ENCODE results near the gene PAAF1. TPM values are rescaled to one million over a fixed set of nuclear protein-coding genes. Genes with fewer than 3 reads are reported as not detected.

The PAAF1 gene
- total and polyA plus RNA-seq, 2 of the 13 experiments (the other 11 are each of a cell fraction or from before 2014, with no cell fraction given) = 13.5 to 28.8 TPM

DNA sequence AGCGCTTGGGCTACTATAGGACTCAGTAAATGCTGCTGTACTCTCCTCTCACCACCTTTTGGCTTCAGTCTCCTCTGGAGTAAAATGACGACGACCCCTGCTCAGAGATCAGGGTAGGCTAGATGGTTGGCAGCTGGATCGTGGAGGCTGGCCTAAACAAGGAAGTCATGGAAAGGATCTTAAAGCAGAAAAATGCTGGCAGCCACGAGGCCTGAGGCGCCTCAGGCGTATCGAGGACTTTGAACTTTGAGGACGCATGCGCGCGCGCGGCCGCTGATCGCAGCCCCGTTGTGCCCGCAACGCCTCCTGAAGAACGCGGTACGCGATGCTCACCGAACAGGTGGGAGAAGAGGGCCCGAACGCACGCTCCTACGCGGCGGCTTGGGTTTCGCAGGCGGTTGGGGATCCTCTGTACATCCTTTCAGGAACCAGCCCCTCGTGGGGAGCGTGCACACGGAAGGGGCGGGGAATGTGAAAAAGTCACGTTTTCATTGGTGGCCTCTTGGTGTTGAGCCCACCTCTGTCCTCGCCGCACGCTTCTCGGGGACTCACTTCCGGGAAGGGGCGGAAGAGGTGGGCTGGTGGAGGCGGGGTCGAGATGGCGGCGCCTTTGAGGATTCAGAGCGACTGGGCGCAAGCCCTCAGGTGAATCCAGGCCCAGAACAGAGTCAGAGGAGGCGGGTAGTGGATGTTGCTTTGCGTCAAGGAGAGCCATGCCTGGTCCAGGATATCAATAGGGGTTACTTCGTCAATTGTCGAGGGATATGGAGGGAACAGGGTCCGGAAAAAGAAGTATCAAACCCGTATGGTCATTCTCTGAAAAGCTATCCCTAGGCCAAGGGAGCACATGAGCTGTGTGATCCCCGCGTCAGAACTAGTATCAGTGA lies at the start of gene PAAF1, which contains the start of gene COA4 (continued):
- TF ChIP-seq, protein P1, sequence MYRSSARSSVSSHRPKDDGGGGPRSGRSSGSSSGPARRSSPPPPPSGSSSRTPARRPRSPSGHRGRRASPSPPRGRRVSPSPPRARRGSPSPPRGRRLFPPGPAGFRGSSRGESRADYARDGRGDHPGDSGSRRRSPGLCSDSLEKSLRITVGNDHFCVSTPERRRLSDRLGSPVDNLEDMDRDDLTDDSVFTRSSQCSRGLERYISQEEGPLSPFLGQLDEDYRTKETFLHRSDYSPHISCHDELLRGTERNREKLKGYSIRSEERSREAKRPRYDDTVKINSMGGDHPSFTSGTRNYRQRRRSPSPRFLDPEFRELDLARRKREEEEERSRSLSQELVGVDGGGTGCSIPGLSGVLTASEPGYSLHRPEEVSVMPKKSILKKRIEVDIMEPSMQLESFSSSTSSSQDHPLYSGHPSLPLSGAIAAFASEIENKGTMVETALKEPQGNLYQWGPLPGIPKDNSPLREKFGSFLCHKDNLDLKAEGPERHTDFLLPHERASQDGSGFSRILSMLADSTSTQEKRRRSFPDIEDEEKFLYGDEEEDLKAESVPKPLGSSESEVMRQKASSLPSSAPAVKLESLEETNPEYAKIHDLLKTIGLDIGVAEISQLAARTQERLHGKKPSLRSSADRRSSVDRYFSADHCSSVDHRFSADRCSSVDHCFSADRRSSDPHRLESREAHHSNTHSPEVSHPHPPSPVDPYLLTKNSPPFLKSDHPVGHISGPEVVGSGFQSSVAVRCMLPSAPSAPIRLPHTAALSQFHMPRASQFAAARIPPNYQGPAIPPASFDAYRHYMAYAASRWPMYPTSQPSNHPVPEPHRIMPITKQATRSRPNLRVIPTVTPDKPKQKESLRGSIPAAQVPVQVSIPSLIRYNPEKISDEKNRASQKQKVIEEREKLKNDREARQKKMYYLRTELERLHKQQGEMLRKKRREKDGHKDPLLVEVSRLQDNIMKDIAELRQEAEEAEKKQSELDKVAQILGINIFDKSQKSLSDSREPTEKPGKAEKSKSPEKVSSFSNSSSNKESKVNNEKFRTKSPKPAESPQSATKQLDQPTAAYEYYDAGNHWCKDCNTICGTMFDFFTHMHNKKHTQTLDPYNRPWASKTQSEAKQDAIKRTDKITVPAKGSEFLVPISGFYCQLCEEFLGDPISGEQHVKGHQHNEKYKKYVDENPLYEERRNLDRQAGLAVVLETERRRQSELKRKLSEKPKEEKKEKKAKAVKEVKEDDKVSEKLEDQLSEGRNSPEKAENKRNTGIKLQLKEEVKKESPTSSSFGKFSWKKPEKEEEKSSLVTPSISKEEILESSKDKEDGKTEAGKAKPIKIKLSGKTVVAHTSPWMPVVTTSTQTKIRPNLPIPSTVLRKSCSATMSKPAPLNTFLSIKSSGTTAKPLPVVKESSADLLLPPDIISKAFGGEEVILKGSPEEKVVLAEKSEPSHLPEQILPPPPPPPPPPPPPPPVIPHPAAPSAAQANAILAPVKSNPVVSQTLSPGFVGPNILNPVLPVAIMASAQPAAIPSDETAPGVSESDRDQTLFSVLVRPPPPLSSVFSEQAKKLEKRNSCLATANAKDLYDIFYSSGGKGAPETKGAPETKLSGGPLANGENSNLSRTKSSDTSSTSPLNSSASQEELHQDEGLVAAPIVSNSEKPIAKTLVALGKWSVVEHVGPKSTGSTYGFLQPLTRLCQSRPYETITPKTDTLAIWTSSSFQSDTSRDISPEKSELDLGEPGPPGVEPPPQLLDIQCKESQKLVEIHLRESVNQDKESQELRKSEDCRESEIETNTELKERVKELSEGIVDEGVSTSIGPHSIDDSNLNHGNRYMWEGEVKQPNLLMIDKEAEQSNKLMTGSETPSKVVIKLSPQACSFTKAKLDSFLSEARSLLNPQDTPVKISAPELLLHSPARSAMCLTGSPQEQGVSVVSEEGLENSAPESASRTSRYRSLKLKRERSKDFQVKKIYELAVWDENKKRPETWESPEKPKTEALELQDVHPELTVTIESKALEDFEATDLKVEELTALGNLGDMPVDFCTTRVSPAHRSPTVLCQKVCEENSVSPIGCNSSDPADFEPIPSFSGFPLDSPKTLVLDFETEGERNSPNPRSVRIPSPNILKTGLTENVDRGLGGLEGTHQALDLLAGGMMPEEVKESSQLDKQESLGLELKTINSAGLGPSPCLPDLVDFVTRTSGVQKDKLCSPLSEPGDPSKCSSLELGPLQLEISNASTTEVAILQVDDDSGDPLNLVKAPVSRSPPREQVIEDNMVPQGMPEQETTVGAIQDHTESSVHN (CRISPR knock-in tag; IDR thresholded peaks at IDR 0.05) = peak; percentile 82; the same call in 1 of the 2 replicates
- TF ChIP-seq, protein P2, sequence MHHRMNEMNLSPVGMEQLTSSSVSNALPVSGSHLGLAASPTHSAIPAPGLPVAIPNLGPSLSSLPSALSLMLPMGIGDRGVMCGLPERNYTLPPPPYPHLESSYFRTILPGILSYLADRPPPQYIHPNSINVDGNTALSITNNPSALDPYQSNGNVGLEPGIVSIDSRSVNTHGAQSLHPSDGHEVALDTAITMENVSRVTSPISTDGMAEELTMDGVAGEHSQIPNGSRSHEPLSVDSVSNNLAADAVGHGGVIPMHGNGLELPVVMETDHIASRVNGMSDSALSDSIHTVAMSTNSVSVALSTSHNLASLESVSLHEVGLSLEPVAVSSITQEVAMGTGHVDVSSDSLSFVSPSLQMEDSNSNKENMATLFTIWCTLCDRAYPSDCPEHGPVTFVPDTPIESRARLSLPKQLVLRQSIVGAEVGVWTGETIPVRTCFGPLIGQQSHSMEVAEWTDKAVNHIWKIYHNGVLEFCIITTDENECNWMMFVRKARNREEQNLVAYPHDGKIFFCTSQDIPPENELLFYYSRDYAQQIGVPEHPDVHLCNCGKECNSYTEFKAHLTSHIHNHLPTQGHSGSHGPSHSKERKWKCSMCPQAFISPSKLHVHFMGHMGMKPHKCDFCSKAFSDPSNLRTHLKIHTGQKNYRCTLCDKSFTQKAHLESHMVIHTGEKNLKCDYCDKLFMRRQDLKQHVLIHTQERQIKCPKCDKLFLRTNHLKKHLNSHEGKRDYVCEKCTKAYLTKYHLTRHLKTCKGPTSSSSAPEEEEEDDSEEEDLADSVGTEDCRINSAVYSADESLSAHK (CRISPR knock-in tag; IDR thresholded peaks at IDR 0.05; ENCODE audit: borderline replicate concordance) = 0 out of 2 replicates have a peak, but pooled peaks have one; percentile 19
- TF ChIP-seq ZNF547 (CRISPR knock-in tag; IDR thresholded peaks at IDR 0.05) (peak; percentile 73), ZKSCAN5 (CRISPR knock-in tag; IDR thresholded peaks at IDR 0.05) (no peak), SYNCRIP (IDR thresholded peaks at IDR 0.05; ENCODE audit: insufficient read depth, low read depth, low read length) (no peak), ZNF567 (CRISPR knock-in tag; IDR thresholded peaks at IDR 0.05; ENCODE audit: borderline replicate concordance) (peak; percentile 79; the same call in 1 of the 2 replicates), ZBTB20 (CRISPR knock-in tag; IDR thresholded peaks at IDR 0.05; ENCODE audit: borderline replicate concordance, low read depth) (peak; percentile 67), ZMYM2 (CRISPR knock-in tag; IDR thresholded peaks at IDR 0.05) (no peak), ZBTB8A (CRISPR knock-in tag; IDR thresholded peaks at IDR 0.05; ENCODE audit: borderline replicate concordance, low read depth) (peak; percentile 63; the same call in 1 of the 2 replicates), GZF1 (CRISPR knock-in tag; IDR thresholded peaks at IDR 0.05) (no peak), ISX (CRISPR knock-in tag; conservative IDR thresholded peaks at IDR 0.05) (no peak)
- TF ChIP-seq, protein P3, sequence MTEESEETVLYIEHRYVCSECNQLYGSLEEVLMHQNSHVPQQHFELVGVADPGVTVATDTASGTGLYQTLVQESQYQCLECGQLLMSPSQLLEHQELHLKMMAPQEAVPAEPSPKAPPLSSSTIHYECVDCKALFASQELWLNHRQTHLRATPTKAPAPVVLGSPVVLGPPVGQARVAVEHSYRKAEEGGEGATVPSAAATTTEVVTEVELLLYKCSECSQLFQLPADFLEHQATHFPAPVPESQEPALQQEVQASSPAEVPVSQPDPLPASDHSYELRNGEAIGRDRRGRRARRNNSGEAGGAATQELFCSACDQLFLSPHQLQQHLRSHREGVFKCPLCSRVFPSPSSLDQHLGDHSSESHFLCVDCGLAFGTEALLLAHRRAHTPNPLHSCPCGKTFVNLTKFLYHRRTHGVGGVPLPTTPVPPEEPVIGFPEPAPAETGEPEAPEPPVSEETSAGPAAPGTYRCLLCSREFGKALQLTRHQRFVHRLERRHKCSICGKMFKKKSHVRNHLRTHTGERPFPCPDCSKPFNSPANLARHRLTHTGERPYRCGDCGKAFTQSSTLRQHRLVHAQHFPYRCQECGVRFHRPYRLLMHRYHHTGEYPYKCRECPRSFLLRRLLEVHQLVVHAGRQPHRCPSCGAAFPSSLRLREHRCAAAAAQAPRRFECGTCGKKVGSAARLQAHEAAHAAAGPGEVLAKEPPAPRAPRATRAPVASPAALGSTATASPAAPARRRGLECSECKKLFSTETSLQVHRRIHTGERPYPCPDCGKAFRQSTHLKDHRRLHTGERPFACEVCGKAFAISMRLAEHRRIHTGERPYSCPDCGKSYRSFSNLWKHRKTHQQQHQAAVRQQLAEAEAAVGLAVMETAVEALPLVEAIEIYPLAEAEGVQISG (CRISPR knock-in tag; IDR thresholded peaks at IDR 0.05) = peak; percentile 82
